Activated T-cell treated with anti-CD3 and anti-CD28 coated beads for 1 hour (primary cell): ENCODE results near the gene SETDB1.

Source experiments
- DNase-seq: peaks from one replicate; pipeline ENCODE4 v3.0.0-alpha.2; 2020; ENCODE audit warnings: low read depth

SETDB1 gene

GRCh38 chr1:150976401-150976821, 50.2 kb downstream of the SETDB1 start:
- DNase-seq, result no peak

DNA sequence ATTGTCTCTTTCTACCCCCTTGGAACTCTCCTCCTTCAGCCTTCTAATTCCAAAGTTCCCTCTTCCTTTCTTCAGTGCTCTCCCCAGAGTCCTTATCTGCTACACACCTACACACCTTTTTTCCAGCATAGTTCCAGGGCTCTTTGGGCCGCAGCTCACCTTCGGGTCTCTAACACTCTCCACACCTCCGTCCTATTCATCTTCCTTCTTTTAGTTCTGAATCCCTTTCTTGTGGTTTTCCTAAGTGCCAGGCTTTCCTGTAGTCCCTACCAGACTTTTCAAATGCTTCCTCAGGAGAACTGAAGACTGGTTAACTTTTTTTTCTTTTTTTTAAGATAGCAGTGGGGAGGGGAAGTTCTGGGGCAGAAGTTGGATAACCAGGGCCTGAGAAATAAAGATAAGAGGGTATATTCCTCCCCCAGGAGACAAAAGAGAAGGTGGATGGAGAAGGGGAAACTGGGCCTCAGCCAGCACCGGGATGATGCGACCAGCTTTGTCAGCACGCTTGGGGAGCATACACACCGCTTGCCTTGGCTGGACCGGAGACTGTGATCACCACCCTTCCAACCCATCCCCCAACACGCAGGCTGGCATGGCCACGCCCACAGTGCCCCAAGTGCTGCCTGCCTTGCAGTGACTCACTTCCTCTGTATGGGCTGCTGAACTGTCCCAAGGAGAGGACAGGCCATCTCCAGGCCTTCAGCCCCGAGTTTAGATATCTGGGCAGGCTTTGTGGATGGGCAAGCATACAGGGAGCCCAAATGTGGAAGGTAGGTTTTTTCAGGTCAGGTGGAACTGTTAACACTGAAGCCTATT, 50.9 kb downstream of the SETDB1 start:
- DNase-seq, result peak; percentile 62

DNA sequence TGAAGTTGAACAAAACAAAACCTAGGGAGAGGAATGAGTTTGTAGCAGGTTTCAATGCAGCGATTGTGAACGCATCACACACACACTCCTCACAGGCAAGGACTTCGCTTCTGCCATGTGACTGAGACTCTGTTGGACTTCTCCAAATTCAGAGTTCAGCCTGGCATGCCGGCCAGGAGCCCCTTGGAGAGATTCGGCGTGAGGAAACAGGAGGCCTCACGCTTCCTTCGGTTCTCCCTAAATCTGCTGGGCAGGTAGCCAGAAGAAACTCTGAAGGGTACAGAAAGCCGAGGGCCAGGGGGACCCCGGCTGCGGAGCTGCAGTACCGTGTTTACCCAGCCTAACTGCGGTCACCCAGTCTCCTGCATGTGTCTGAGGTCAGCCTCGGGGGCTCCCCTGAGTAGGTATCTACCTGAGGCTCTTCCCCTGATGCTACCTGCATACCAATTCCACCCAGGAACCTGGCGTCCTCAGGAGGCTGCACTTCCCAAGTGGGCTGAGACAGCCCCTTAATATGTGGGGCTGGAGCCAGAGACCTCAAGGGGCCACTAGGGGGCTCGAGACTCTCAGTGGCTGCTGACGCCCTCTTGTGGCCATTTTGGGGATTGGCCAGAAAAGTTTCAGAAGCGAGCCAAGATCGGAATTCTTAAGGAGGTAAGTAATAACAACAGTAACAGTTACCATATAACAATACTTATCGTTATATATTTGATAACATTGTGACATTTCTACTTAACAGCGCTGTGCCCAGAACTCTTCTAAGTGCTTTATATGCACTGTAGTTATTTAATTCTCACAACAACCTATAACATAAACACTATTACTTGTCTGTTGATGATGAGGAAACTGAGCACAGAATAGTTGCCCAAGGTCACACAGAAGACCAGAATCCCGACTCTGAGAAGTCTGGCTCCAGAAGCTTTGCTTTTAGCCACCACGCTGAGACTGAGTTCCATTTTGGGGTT, 53.2 kb downstream of the SETDB1 start:
- peak; percentile 86 for DNase-seq

- DNase-seq, result no peak
Observed at GRCh38 chr1:150981177-150981804, 55.1 kb downstream of the SETDB1 start.

DNA sequence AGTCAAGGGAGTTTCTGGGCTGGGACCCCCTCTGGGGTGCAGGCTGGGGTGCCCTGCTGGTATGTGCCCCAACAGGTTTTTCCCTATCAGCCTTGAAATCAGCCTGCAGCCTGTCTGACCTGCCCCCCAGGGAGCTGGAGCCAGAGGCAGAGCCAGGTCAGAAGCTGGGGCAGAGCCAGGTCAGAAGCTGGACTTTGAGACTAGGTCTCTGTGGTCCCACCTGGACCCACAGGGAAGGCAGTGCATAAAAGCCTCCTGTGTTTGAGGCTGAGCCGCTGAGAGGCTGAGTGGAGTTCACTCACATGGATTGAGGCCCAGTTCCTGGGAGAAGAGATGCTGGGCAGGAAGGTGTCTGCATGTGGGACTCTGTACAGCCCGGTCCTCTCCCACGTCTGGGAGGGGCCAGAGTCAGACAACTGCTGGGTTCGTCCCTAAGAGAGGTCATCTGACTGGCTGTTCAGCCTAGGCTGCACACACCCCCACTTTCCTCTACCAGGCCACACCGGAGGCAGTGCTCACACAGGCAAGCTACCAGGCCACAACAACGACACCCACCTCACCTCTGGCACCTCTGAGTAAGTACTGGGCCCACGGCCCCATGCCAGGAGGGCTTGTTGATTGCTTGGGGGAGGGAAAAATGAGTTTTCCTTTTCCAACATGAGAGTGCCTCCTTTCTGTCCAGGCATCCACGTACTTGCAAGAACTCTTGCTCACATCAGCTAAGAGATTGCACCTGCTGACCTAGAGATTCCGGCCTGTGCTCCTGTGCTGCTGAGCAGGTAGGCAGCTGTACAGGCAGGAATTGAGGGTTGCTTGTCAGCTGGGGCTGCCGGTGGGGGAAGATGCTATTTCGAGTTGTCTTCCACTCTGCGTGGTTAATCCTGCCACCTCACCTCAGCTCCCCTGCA, 55.9 kb downstream of the SETDB1 start, which contains the start of gene ANXA9:
Gene ANXA9 (plus strand): TSS at position 488 of the 908 bp plus-strand sequence. CDS start 814 bp downstream, outside the sequence.
- DNase-seq, result no peak

GRCh38 chr1:150985179-150985825, 59.1 kb downstream of the SETDB1 start:
- no peak for DNase-seq

- no peak for DNase-seq
Observed at GRCh38 chr1:150987924-150988323, 61.8 kb downstream of the SETDB1 start.

GRCh38 chr1:150992626-150993025, 66.5 kb downstream of the SETDB1 start:
- DNase-seq, result no peak

- DNase-seq, result no peak
Observed at GRCh38 chr1:150994248-150994647, 68.1 kb downstream of the SETDB1 start.

DNA sequence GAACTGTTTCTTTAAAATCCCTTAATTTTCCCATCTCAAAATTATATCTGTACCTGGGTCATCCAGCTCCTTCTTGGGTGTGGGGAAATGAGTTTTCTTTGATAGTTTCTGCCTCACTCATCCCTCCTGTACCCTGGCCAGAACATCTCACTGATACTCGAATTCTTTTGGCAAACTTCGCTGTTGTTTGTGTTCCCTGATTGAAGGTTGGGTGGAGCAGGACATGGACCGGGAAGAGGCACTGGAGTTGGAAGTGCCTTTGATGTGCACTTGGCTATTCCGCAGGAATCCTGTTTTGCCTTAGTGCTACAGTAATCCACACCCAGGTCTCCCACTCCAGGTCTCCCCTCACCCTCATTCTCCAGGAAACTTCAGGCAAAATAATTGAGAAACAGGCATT, 69.3 kb downstream of the SETDB1 start:
- no peak for DNase-seq

- peak; percentile 15 for DNase-seq
Observed at GRCh38 chr1:150995896-150996295, 69.7 kb downstream of the SETDB1 start.

DNA sequence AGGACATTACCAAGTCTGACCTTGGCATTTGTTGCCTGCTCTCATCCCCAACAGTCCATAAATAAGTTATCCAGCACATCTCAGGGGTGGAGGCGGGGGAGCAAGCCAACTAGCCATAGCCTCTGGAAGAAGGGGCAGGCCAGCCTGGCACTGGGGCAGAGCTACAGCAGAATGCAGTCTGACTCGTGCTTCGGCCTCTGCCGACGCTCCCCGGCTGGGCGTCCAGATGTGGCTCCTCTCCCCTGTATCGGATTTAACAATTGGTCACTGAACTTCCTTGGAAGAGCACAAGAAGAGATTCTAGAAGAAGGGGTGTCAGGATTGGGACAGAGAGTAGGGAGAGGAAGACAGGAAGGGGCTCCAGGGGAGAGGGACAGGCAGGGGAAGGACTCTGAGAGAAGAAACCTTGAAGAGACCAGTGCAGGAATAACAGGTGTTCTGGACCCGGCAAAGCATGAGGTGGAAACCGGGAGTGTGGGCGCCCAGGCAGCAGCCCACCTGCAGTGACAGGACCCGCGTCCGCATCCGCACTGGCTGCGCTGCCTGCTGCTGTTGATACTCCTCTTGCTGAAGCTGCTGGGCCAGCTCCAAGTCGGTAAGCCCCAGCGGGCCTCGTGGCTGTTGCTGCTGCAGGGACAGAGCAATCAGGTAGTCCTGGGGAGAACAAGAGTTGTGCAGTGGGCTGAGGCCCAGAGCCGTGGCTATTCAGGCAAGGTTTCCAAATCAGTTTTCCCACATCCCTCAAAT, 71.1 kb downstream of the SETDB1 start:
- no peak for DNase-seq

DNA sequence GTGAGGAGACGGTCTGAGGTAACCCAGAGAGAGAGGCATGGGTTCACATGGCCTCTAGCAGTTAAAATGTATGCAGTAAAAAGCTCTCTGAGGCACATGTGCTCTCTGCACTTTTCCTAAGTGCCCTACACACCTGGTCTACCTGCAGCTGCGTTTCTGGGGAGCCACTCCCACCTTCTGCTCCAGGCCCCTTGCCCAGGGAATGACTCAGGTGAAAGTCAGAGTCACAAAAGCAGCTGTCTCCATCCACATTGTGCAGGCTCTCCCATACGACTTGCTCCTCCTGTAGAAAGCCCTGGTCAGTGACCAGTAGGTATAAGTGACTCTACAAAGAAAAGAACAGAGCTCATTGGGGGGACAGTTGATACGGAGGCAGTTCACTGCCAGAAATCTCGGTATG, 71.8 kb downstream of the SETDB1 start:
- no peak for DNase-seq

DNA sequence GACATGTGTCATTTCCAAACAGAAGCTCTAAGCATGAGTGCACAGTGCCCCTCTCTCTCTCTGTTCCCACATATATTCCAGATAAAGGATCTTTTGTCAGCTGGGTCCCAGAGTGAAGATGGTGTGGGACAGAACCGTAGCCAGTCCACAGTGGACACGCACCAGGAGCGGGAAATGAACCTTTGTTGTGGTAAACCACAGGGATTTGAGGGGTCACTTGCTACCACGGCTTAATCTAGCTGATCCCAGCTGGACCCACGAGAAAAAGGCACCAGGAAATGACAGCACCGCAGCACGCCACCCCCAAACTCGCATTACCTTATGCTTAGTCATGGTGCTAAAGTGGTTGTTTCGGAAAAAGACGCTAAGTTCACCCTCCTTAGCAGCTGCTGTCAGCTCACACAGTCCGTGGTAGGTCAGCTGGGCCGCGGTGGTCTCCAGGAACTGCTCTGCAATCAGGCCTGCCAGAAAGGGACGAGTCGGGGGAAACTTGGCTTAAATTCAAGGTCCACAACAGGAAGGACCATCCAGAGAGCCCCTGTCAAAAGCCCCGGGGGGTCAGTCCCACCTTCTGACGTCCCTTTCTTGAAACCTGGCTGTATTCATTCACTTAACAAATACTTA, 73.0 kb downstream of the SETDB1 start:
- no peak for DNase-seq

- no peak for DNase-seq
Observed at GRCh38 chr1:150999926-151000325, 73.8 kb downstream of the SETDB1 start.

- DNase-seq, result no peak
Observed at GRCh38 chr1:151000408-151000807, 74.2 kb downstream of the SETDB1 start.

DNA sequence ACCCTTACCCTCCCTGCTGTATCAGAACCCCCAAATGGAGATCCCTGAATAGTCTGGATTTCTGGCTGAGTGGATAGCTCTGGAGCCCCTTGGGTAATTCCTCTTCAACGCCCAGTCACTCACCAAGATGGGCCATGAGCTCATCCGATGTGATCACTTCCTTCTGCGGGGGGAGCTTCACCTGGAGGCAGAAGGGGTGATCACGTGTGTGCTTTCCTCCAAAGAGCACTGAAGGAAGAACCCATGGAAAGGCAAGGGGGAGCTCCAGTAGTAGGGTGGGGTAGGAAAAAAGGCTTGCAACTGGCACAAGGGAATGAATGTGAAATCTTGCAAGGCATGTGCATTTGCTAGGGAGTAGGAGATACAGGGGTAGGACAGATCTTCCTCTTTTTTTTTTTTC, 75.4 kb downstream of the SETDB1 start:
- DNase-seq, result no peak

DNA sequence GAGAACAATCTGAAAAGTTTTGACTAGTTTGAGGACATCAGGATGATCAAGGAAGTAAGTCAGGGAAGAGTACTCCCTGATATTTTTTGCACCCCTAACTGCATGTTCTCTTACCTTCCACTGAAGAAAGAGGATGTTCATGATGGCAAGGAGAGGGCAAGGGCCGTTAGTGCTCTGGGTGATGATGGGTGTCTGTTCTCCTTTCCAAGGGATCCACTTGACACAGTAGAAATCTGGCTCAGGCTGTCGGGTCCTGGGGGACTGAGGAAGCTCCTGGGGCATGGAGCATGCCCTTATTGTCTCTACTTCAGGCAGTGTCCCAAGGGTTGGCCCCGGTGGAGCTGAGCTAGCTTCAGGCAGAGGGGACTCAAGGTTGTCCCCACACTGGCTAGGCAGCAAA, 75.9 kb downstream of the SETDB1 start:
- no peak for DNase-seq

DNA sequence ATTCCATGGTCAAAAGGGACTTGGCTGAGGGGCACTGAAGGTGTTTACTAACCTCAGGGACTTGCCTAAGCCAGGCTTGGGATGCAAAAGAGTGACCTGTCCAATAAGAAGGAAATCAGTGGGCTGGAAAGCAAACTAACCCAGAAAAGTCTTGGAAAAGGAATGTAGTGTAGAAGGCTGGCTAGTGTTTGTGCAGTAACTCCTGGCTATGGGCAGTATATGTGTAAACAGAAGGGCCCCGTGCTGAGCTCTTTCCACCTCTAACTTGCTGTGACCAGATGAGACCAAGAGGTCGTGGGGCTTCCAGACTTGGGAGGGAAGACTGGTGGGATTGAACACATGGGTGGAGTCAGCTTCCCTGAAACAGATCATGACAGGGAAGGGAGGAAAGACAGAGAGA, 76.4 kb downstream of the SETDB1 start:
- DNase-seq, result no peak

- DNase-seq, result no peak
Observed at GRCh38 chr1:151003180-151003579, 77.0 kb downstream of the SETDB1 start.
